Measurements from ENCODE around the gene VASH2.

Gene VASH2

DNA sequence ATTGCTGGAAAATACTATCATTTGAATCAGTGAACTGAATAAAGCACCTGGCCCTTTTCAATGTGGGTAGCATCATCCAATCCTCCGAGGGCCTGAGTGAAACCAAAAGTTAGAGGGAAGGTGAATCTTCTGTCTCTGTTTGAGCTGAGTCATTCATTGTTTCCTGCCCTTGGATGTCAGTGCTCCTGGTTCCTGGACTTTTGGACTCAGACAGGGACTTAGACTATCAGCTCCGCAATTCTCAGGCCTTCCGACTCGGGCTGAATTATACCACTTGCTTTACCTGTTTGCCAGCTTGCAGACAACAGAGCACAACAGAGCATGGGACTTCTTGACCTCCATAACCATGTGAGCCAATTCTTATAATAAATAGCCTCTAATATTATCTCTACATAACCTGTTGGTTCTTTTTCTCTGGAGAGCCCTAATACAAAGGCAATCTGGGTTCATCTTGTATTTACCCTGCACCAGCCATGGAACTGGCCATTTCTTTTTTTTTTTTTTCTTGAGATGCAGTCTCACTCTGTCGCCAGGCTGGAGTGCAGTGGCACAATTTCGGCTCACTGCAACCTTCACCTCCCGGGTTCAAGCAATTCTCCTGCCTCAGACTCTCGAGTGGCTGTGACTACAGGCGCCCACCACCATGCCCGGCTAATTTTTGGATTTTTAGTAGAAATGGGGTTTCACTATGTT is 19.2 kb upstream of the VASH2 start:
- DNase-seq (ENCODE audit: low spot score) = no peak

- DNase-seq (ENCODE audit: low spot score) = no peak
Observed at GRCh38 chr1:212933815-212934471, 16.4 kb upstream of the VASH2 start.

- no peak for DNase-seq (ENCODE audit: low spot score)
Observed at GRCh38 chr1:212935387-212935981, 14.9 kb upstream of the VASH2 start.

DNA sequence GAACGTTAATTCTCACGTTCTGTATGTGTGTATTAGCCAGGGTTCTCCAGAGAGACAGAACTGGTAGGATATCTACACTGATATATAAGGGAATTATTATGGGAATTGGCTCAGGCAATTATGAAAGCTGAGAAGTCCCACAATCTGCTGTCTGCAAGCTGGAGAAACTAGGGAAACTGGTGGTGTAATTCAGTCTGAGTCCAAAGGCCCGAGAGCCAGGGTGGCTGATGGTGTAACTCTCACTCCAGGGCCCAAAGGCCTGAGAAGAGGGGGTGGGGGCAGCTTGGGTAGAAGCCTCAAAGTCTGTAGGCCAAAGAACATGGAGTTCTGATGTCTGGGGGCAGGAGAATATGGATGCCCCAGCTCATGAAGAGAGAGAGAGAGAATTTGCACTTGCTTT is 13.3 kb upstream of the VASH2 start:
- no peak for DNase-seq (ENCODE audit: low spot score)

- DNase-seq (ENCODE audit: low spot score) = no peak
Observed at GRCh38 chr1:212938846-212939245, 11.5 kb upstream of the VASH2 start.

DNA sequence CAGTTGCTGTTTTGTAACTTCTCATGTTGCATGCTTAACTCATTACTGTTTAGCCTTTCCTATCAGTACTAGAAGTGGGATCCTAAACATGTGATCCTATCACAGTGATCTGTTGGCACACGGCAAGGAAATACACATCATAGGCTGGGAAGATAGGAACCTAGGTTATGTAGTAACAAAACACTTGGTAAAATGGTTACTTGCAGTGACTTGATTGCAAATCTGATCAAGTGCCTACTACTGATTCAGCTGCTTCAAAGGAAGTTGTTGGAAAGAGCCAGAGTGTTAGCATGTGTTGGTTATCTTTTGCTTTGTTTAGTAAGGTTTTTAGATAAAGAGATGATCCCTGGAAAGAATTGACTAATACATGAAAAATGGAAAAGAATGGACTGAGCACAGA is 8.9 kb upstream of the VASH2 start:
- DNase-seq (ENCODE audit: low spot score) = no peak

DNA sequence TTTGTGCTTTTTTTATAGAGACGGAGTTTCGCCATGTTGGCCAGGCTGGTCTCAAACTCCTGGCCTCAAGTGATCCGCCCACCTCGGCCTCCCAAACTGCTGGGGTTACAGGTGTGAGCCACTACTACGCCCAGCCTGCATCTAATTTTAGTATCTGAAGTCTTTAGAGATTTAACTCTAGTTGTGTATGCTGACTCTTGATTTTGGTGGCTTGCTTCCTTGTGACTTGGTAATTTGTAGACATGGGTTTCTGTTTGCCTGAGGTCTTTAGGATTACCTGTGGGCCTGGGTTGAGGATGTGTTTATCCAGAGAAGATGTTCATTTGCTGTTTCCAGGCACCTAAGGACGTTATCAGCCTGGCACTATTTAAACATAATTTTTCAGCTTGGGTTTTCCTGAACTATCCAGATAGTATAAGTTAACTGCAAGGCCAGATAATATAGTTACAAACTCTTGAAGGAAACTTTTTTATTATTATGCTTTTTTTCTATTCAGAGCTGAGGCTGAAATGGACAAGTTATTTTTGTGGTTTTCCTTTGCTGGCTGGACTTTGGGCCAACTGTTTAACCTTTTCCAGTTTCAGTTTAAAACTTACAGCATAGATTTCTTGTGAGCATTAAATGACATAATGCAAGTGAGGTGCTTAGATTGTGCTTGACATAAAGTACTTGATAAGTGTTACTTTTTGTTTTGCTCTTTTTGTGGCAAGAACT is 7.5 kb upstream of the VASH2 start:
- DNase-seq (ENCODE audit: low spot score) = no peak

DNA sequence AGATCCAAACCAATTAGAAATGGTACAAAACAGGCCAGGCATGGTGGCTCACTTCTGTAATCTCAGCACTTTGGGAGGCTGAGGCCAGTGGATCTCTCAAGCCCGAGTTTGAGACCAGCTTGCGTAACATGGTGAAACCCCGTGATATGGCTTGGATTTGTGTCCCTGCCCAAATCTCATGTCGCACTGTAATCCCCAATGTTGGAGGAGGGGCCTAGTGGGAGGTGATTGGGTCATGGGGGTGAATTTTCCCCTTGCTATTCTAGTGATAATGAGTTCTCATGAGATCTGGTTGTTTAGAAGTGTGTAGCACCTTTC is 7.0 kb upstream of the VASH2 start:
- no peak for DNase-seq (ENCODE audit: low spot score)

DNA sequence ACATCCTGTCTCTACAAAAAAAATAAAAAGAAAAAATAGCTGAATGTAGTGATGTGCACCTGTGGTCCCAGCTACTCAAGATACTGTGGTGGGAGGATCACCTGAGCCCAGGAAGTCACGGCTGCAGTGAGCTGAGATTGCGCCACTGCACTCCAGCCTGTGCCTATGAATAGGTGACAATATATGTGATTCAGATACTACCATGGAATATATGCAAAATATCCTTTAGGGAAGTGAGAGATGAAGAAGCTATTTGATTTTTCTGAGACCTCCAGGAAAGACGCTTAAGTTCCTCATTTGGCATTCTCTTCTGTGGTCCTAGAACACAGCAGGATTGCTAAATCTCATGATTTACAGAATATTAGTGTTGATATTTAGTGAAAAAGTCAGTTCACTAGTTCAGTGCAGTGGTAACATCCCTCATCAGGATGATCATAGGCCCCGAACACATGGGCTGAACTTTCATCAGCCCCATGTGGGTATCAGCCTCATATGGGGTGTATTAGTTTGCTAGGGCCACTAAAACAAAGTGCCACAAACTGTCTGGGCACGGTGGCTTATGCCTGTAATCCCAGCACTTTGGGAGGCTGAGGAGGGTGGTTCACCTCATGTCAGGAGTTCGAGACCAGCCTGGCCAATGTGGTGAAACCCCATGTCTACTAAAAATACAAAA is 6.0 kb upstream of the VASH2 start:
- DNase-seq (ENCODE audit: low spot score) = no peak

- DNase-seq (ENCODE audit: low spot score) = no peak
Observed at GRCh38 chr1:212945056-212945455, 5.3 kb upstream of the VASH2 start.

DNA sequence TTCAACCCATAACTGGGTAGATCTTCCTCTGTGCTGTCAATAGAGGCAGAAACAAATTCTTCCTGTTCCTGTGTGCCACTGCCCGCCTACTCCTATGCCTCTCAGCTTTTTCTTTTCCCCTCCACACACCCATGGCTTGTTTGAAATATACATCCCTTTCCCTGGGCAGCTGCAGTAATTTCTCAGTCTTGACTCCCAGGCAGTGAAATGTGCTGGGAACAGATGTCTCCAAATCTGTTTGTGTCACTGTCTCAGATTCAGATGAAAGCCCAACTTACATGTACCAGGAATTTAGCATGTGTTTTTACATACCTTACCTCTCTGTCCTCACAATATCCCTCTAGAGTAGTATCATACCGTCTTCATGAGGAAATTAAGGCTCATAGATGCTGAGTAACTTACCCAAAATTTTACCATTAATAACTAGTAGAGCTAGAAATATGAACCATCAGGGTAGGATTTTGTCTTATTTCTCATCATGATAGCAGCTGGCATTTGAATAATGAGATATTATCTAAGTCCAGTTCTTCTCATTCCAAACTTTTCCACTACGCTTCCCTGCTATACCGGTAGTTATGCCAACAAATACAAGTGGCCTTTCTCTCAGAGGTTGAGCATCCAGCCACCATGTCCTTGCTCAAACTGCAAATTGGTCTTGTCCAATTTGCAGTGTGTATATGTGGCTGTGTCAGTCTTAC is 4.7 kb upstream of the VASH2 start:
- no peak for DNase-seq (ENCODE audit: low spot score)

DNA sequence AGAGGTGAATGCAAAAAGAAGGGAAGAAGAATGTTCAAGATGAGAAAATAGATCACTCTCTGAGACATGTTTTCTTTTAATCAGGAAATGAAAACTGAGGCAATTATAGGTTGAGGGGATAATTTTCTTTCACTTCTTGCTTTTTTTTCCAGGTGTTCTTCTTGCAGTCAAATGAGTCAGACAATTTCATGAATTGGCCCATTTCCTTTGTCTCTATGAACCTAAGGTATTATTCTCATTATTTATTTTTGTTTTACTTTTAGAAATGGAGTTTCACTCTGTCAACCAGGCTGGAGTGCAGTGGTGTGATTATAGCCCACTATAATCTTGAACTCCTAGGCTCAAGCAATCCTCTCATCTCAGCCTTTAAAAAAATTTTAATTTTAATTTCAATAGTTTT is 3.5 kb upstream of the VASH2 start:
- no peak for DNase-seq (ENCODE audit: low spot score)

DNA sequence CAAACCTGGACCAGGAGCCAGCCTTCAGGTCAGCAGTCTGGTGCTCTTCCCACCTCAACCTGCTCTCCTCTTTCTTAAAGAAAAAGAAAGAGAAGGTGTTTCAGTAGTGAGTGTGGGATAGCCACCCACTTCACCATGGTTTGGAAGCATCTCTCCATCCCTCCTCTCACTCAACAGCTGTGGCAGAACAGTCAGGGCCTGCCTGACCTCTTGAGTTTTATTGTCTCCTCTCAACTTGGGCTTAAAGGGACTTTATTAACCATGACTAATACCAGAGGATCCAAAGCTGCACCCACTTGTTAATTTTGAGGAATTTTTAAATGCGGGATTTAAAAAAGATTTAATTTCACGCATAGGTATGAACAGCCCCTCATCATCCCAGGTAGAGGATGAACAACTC is 570 bp upstream of the VASH2 start:
- no peak for DNase-seq (ENCODE audit: low spot score)

GRCh38 chr1:212951126-212951946 is 995 bp downstream of the VASH2 start:
- DNase-seq (ENCODE audit: low spot score) = no peak

DNA sequence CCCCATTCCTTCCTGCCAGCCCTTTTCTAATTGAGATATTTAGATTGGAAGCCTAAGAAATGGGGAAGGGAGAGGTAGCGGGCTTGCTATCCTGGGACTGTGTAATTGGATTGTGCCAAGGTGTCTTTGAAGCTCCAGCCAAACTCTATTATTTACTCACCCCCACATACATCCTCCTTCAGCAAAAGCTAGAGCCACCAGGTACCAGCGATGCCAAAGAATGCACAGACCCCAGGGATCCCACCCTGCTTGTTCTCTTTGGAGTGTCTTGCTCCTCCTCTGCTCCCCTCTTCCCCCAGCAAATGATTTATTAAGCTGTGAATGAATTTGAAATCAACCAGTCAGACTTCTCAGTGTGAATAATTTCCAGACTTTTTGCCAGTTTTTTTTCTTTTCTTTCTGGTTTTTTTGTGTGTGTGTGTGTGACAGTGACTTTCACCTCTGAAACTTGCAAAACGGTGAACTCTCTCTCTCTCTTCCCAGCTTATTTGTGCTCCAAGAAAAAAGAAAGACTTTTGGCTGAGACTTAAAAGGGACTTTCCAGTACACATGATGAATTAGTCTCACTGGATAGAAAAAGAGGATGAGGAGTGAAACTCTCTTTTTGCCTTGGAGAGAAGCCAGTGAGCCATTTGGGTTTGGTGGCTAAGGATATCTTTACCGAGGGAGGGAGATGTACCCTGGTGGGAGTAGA is 1.8 kb downstream of the VASH2 start:
- DNase-seq (ENCODE audit: low spot score) = no peak

GRCh38 chr1:212952641-212952976 is 2.3 kb downstream of the VASH2 start:
- no peak for DNase-seq (ENCODE audit: low spot score)

DNA sequence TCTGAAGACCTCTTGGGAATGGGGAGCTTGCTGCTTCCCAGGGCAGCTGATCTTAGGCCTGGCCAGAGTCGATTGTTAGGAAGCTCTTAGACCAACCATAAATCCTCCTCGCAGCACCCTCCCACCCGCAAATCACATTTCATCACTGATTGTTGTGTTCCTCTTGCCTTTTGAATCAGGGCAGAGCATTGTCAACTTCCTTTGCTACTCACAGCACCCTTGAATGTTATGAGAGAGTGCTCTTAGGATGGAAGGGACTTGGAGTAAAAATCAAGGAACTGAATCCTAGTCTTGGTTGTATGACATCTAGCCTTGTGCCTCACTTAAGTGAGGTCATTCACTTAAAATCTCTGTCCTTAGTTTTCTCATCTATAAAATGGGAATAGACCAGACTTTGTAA is 3.0 kb downstream of the VASH2 start:
- DNase-seq (ENCODE audit: low spot score) = no peak

GRCh38 chr1:212954514-212954913 is 4.2 kb downstream of the VASH2 start:
- DNase-seq (ENCODE audit: low spot score) = no peak

DNA sequence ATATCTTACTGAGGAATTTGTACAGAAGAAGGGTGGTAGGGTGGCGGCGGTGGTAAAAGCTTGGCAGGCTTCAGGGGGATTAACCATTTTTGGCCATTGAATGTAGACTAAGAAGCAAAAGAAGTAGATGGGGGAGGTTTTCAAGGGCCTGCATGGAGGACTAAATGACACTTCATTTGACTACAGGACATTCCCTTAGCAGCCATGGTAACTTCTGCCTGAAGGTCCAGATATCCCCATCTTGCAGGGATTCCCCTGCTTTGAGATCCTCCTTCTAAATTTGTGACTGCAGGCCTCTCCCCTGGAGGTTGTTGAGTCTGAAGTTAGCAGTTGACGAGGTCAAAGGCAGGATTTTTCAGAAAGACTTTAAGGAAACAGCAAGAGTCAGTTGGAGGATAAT is 4.8 kb downstream of the VASH2 start:
- no peak for DNase-seq (ENCODE audit: low spot score)

DNA sequence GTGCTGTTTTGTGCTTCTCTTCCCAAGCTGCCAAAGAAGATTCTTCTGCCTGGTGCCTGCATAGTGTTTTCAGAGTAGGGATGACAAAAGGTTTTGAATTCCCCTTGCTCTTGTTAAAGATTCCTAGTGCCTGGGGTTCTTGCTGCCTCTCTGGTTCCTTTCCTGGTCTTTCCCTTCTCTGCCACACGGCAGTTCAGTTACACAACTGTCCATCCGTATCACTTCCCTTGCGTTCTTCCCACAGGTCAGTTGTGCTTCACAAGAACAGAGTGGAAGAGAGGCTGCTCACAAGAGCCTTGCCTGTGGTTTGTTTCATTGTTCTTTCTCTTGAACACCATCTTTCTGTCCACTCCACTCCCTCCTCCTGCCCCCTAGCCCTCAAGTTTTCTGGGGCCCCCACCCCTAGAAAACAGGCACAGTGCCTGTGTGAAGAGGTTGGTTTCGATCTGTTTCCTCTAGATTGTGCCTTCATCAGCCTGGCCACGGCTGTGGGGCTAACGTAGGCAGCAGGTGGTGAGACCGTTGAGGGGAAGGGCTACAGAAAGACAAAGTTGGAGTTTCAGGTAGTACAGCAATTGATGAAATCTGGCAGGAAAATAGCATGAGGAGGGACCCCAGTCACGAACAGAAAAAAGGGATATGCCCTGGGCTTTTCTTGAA is 5.8 kb downstream of the VASH2 start:
- DNase-seq (ENCODE audit: low spot score) = no peak
